Motor neuron (in vitro differentiated cells): ENCODE results near the gene SERPINB8. TPM values are rescaled to one million over a fixed set of nuclear protein-coding genes. Genes with fewer than 3 reads are reported as not detected.
"Not testable (repeated sequence)": the region's sequence is repeated elsewhere in the genome, so short reads cannot be mapped to it uniquely, and the experiment has no call there.

Experiments used
- ATAC-seq, 8 experiments: fragments of 200-7000 bp; cut with Tn5 transposase; replicated peaks in 6 of 8; 2 replicates each; pipeline ENCODE4 v1.8.0; 2021; ENCODE audit warnings: mild to moderate bottlenecking in 8 of 8, moderate library complexity in 8 of 8
- H3K27ac ChIP-seq, 2 donors: fragments of 250-450 bp; sonication (Bioruptor Pico); 2 replicates each; pipeline ENCODE4 v1.9.0; 2021; ENCODE audit warnings: antibody characterized with exemption in 2 of 2, mild to moderate bottlenecking in 2 of 2, moderate library complexity in 1 of 2
- H3K4me1 ChIP-seq, 2 donors: fragments of 250-450 bp; sonication (Bioruptor Pico); replicated peaks in 1 of 2; 2 replicates each; pipeline ENCODE4 v1.6.1; 2021; ENCODE audit warnings: antibody characterized with exemption in 2 of 2, mild to moderate bottlenecking in 2 of 2, moderate library complexity in 1 of 2
- H3K4me3 ChIP-seq, 5 donors: fragments of 250-450 bp; sonication (Bioruptor Pico); 2 replicates each; pipeline ENCODE4 v1.9.0; 2021; ENCODE audit warnings: antibody characterized with exemption in 5 of 5, mild to moderate bottlenecking in 5 of 5, moderate library complexity in 4 of 5
- WGBS, 10 experiments: fragments of 450-650 bp; shearing (Covaris generic); methylation state at CpG; one replicate each; pipeline ENCODE4 v1.0.0; 2022; 5-methylcytosine and 5-hydroxymethylcytosine counted together
- in situ Hi-C, 9 experiments: fragments of 400-800 bp; cut with MboI; loops; one replicate each; pipeline ENCODE4 v1.15.0; 2021; ENCODE audit warnings: low sequenced_read_pairs in 9 of 9, low pct_unique_long_range_greater_than_20kb in 2 of 9; ENCODE audit not compliant: unreplicated experiment in 9 of 9
- total RNA-seq, 8 experiments: library from RNA; unstranded; fragments of 300-600 nt; gene quantifications; 2 replicates each; pipeline versions ENCODE4 v1.2.3 to v1.2.4, GENCODE V29; 2022

SERPINB8 gene
- 10 to 100 TPM in 1 of 8 experiments, 1 to 10 TPM in 7; 1.8 to 21.5 (median 4.4) TPM for total RNA-seq

GRCh38 chr18:63969942-63970808, at the start of gene SERPINB8:
Gene SERPINB8, plus strand, starts transcription at chr18:63970081. Its CDS starts 8,228 bp downstream, at chr18:63978309.
- in situ Hi-C loops, result no loop called here
- peak within 1 kb of the TSS; percentile 96 to 97 for H3K27ac ChIP-seq
- peak; percentile 79 to 94 (median 94) for ATAC-seq
- H3K4me1 ChIP-seq, result peaks cover 11 to 17% of the 10 kb centered on the region in 2 donors
- peak within 1 kb of the TSS; percentile 57 to 86 (median 81) for H3K4me3 ChIP-seq
- 0 to 7% (median 0%) methylated on average over 1 to 11 of the region's 62 CpGs; no CpG with 5 or more reads in 2 of the 10 experiments for WGBS, 10 experiments

- WGBS, 10 experiments, result 0 to 100% (median 71%) methylated on average over 1 to 2 of the region's 2 CpGs; no CpG with 5 or more reads in 2 of the 10 experiments
- Histone ChIP-seq H3K4me1 (no peaks in the 10 kb centered on the region), H3K27ac (no peak overlapping the region), H3K4me3 (no peak overlapping the region)
- in situ Hi-C loops, result no loop called here
- ATAC-seq, result no peak
Observed at GRCh38 chr18:63922049-63922448, 47.8 kb upstream of the SERPINB8 start.

GRCh38 chr18:63924551-63924950, 45.3 kb upstream of the SERPINB8 start:
- 0 to 100% (median 70%) methylated on average over 1 of the region's 1 CpG; no CpG with 5 or more reads in 2 of the 10 experiments for WGBS, 10 experiments
- in situ Hi-C loops, result no loop called here
- no peaks in the 10 kb centered on the region for H3K4me1 ChIP-seq
- H3K4me3 ChIP-seq, result no peak overlapping the region
- no peak overlapping the region for H3K27ac ChIP-seq
- no peak for ATAC-seq

GRCh38 chr18:63928331-63928730, 41.5 kb upstream of the SERPINB8 start:
- WGBS, 10 experiments, result 47 to 91% (median 67%) methylated on average over 1 to 8 of the region's 8 CpGs; no CpG with 5 or more reads in 1 of the 10 experiments
- ATAC-seq, result no peak
- no peak overlapping the region for H3K4me3 ChIP-seq
- in situ Hi-C loops, result no loop called here
- H3K27ac ChIP-seq, result no peak overlapping the region
- H3K4me1 ChIP-seq, result no peaks in the 10 kb centered on the region

GRCh38 chr18:63929369-63929768, 40.5 kb upstream of the SERPINB8 start:
- in situ Hi-C loops, H3K27ac ChIP-seq, H3K4me1 ChIP-seq, H3K4me3 ChIP-seq, ATAC-seq: not testable (repeated sequence)

DNA sequence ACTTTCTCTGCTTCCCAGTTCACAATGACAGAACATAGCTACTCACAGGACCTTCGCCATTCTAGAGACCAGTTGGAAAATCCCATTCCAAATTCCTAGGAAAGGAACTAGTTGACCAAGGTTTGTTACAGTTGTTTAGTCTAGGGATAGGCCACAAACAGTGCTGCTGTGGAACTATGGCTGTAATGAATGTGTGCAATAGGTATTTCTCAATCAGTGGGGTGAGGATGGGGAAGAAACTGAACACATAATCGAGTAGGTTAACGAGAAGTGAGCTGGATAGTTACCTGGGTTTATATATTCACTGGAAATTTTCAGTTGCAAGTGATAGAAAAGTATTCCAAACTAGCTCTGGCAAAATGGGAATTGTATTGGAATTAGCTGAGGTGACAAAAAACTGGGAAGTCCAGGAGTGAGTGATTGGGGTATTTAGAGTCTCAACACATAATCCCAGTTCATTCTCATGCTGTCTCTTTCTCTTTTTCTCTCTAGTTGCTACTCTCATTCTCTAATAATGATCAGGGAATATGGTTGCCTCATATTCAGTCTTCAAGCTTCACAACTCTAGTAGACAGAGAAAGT, 39.0 kb upstream of the SERPINB8 start:
- H3K4me1 ChIP-seq, result no peaks in the 10 kb centered on the region
- WGBS, 10 experiments, result 18 to 93% (median 83%) methylated on average over 1 to 3 of the region's 3 CpGs
- no peak for ATAC-seq

DNA sequence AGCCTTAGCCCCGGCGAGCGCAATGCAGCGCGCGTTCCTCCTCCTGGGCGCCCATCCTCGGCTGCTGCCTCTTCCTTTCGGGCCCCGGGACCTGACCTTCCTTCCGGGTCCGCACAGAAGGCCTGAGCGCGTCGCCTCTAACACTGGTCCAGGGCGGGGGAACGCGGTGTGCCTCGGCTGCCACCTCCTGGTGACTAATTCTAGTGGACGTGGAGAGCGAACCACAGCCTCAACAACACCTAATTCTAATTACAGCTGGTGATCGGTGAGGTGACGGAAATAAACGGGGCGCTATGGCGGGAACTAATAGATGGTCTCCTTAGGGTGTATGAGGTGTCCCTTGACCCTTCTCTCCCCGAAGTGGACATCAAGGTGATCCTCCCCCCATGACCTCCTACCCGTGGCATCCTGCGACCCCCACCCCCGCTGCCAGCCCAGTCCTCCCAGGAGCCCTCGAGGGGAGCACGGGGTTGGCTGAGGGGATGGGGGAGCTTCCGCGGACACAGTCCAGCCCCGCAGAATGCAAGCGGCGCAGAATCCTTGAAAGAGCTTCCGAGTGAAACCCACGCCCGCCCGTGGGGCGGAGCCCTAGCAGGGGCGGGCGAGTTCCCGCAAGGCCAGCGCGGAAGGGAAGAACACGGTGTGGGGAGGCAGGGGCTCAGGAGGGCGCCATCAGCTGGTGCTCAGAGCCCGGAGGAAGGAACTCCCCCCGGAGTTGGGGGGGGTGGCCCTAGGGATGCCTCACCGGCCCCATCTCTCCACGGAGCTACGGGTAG, 33.5 kb upstream of the SERPINB8 start:
- in situ Hi-C loops, result no loop called here
- Histone ChIP-seq H3K27ac (no peak overlapping the region), H3K4me1 (no peaks in the 10 kb centered on the region), H3K4me3 (peak overlapping the region in 3 of 5 donors; percentile 7 to 22 (median 14))
- WGBS, 10 experiments, result 0 to 50% (median 14%) methylated on average over 1 to 16 of the region's 54 CpGs; no CpG with 5 or more reads in 2 of the 10 experiments
- peak; percentile 70 to 100 (median 96) for ATAC-seq

More for the DNA sequence above, 39.0 kb upstream of the SERPINB8 start:
- no peak overlapping the region for H3K27ac ChIP-seq
- in situ Hi-C loops, result no loop called here
- H3K4me3 ChIP-seq, result no peak overlapping the region

DNA sequence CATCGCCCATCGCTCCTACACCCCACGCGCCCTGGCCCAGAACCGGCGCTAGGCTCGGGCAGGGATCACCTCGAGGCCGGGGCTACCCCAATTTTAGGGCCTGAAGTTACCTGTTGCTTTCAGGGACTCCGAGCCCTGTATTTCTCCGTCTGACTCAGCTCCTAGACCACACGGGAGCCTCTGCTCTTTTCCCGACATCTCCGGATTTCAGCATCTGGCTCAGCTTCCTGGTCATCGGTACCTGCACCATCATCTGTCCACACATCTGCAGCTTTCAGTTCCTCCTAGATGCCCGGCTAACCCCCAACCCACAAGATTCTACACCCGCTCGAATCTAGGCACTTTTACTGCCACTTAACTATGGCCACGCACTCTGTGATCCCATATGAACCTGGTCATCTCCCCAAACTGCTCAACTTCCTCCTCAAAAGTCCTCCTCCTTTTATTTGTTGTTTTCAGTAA, 32.9 kb upstream of the SERPINB8 start:
- no peak for ATAC-seq
- no peak overlapping the region for H3K27ac ChIP-seq
- 20 to 100% (median 83%) methylated on average over 1 to 17 of the region's 19 CpGs; no CpG with 5 or more reads in 3 of the 10 experiments for WGBS, 10 experiments
- in situ Hi-C loops, result no loop called here
- no peak overlapping the region for H3K4me3 ChIP-seq
- H3K4me1 ChIP-seq, result no peaks in the 10 kb centered on the region

DNA sequence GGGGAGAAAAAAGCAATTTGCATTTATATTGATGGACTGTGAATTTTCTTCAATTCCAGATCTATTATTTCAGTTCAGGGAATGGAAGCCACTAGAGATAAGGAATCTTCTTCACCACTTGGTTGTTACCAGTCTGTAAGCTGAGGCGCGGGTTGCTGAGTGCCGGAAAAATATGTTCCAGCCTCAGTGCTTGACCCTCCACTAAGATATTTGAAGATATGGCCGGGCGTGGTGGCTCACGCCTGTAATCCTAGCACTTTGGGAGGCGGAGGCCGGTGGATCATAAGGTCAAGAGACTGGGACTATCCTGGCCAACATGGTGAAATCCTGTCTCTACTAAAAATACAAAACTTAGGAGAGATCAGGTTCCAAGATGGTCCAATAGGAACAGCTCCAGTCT, 29.9 kb upstream of the SERPINB8 start:
- no peak for ATAC-seq
- in situ Hi-C loops, result no loop called here
- Histone ChIP-seq H3K27ac (no peak overlapping the region), H3K4me3 (no peak overlapping the region), H3K4me1 (no peaks in the 10 kb centered on the region)
- 90 to 100% (median 96%) methylated on average over 2 to 8 of the region's 8 CpGs; no CpG with 5 or more reads in 5 of the 10 experiments for WGBS, 10 experiments

- WGBS, 10 experiments, result 40 to 100% (median 82%) methylated on average over 1 to 9 of the region's 17 CpGs; no CpG with 5 or more reads in 5 of the 10 experiments
- H3K4me3 ChIP-seq, in situ Hi-C loops, H3K4me1 ChIP-seq, H3K27ac ChIP-seq, ATAC-seq: not testable (repeated sequence)
Observed at GRCh38 chr18:63940543-63941050, 29.3 kb upstream of the SERPINB8 start.

GRCh38 chr18:63947051-63947790, 22.7 kb upstream of the SERPINB8 start:
- Histone ChIP-seq H3K4me3 (no peak overlapping the region), H3K4me1 (no peaks in the 10 kb centered on the region), H3K27ac (no peak overlapping the region)
- in situ Hi-C loops, result no loop called here
- whole genome bisulfite sequencing, 10 experiments, result 54 to 96% (median 85%) methylated on average over 1 to 3 of the region's 3 CpGs
- no peak for ATAC-seq

DNA sequence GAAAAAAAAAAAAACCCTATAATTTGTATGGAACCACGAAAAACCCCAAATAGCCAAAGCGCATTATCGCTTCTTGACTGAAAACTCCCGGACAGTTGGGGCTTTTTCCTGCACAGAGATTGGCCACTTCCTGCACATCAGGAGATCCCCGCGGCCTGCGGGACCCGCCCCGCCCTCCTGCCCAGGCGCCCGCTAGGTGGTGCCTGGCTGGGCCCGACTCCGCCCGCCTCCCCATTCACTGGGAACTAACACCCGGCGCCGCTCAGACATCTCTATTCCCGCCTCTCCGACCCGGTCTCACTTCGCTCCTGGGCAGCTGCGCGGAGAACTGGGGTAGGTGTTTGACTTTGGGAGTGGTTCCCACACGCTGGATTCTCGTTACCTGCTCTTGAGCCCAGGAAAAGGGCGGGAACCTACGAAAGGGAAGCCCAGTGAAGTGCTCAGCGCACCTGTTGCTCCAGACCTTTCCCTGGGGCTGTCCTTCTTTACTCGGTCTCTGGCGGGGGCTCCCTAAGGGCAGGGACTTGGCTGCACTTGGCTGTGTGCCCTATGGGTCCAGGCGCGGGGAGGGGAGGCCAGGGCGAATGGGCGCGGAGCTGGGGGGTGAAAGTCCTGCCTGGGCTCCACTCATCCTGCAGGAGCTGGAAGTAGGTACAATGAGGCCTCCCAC, 20.7 kb upstream of the SERPINB8 start, which contains the start of gene HMSD:
TSS of gene HMSD (plus strand) at position 234 of the 670 bp plus-strand sequence. CDS start 4,155 bp downstream, outside the sequence.
- no peaks in the 10 kb centered on the region for H3K4me1 ChIP-seq
- H3K4me3 ChIP-seq, result no peak within 1 kb of the TSS
- in situ Hi-C loops, result no loop called here
- WGBS, 10 experiments, result 0 to 90% (median 25%) methylated on average over 3 to 4 of the region's 35 CpGs; no CpG with 5 or more reads in 2 of the 10 experiments
- ATAC-seq, result peak in 5 of 8 experiments; percentile 23 to 99 (median 54)
- H3K27ac ChIP-seq, result no peak within 1 kb of the TSS
